Mucosa of descending colon (tissue), 3 donors: ENCODE results near the gene PTHLH. TPM values are rescaled to one million over a fixed set of nuclear protein-coding genes. Genes with fewer than 3 reads are reported as not detected.

Experiments
- ATAC-seq: fragments of 200-7000 bp; cut with Tn5 transposase; one replicate; pipeline ENCODE4 v1.9.1; 2020; ENCODE audit warnings: mild to moderate bottlenecking, moderate library complexity
- DNase-seq, 3 donors: peaks; one replicate each; pipeline ENCODE4 v3.0.0-alpha.2; 2020
- H3K36me3 ChIP-seq: fragments of 200-600 bp; one replicate; pipeline ENCODE4 v1.8.0; 2021; ENCODE audit warnings: low read depth, mild to moderate bottlenecking
- H3K4me1 ChIP-seq: fragments of 200-600 bp; one replicate; pipeline ENCODE4 v1.8.0; 2021; ENCODE audit warnings: low read depth, mild to moderate bottlenecking
- H3K4me3 ChIP-seq: fragments of 200-600 bp; one replicate; pipeline ENCODE4 v1.8.0; 2021; ENCODE audit warnings: mild to moderate bottlenecking
- H3K9me3 ChIP-seq: fragments of 200-600 bp; one replicate; pipeline ENCODE4 v1.8.0; 2021; ENCODE audit warnings: mild to moderate bottlenecking
- CTCF ChIP-seq: fragments of 200-600 bp; IDR thresholded peaks from one replicate; pipeline ENCODE4 v1.8.0; 2022; ENCODE audit warnings: antibody characterized with exemption, mild to moderate bottlenecking
- intact Hi-C, 2 donors: fragments of 100-400 bp; cut with DNase I in 1 of 2; cut with micrococcal nuclease in 1 of 2; formaldehyde crosslinking; loops; one replicate each; pipeline versions ENCODE4 v1.11.0 to v1.11.1; 2022; cut with DNase I, micrococcal nuclease
- total RNA-seq, 3 donors: library from RNA; stranded (reverse); fragmentation: NEBNext Ultra II Directional in 2 of 3; extraction: Animal tissue kit (Norgen Biotek cat#: 25700) in 2 of 3; gene quantifications; one replicate each; pipeline versions ENCODE4 v1.2.1 to v1.2.4, GENCODE V29; 2021 to 2023
- donor health status: DM: no; HTN: no; CAD: no; lungs with moderate emphysema.
- donor health status: DM: no; HTN: no; CAD: no.
- donor health status: DM: no; HTN: yes; CAD: no.

Gene PTHLH
- total RNA-seq, 3 donors from 2014 or later = 2.2 TPM; not detected in 2

- intact Hi-C loops = no loop called here
- Histone ChIP-seq H3K4me3 (no peak overlapping the region), H3K36me3 (no peaks in the 10 kb centered on the region), H3K4me1 (no peaks in the 10 kb centered on the region), H3K9me3 (no peaks in the 10 kb centered on the region)
- no peak for ATAC-seq
- DNase-seq = no peak
- no peak for TF ChIP-seq CTCF
Measured at GRCh38 chr12:27998170-27998569, 25.6 kb upstream of the PTHLH start.

- no peaks in the 10 kb centered on the region for H3K4me1 ChIP-seq
- no peak for DNase-seq
- intact Hi-C loops = no loop called here
- no peak overlapping the region for H3K4me3 ChIP-seq
- H3K9me3 ChIP-seq = no peaks in the 10 kb centered on the region
- ATAC-seq = no peak
- no peaks in the 10 kb centered on the region for H3K36me3 ChIP-seq
- TF ChIP-seq CTCF = no peak
Measured at GRCh38 chr12:27996761-27997160, 24.2 kb upstream of the PTHLH start.

GRCh38 chr12:27995406-27995805 is 22.9 kb upstream of the PTHLH start:
- ATAC-seq (no peak), DNase-seq (no peak)
- Histone ChIP-seq H3K4me3 (no peak overlapping the region), H3K4me1 (no peaks in the 10 kb centered on the region), H3K9me3 (no peaks in the 10 kb centered on the region), H3K36me3 (no peaks in the 10 kb centered on the region)
- intact Hi-C loops = no loop called here
- TF ChIP-seq CTCF = no peak

GRCh38 chr12:27988594-27989233 is 16.2 kb upstream of the PTHLH start:
- no peak overlapping the region for H3K4me3 ChIP-seq
- DNase-seq (no peak), ATAC-seq (no peak)
- H3K36me3 ChIP-seq = no peaks in the 10 kb centered on the region
- no peaks in the 10 kb centered on the region for H3K4me1 ChIP-seq
- no peaks in the 10 kb centered on the region for H3K9me3 ChIP-seq
- intact Hi-C loops = no loop called here
- TF ChIP-seq CTCF = no peak

GRCh38 chr12:27987331-27987730 is 14.8 kb upstream of the PTHLH start:
- intact Hi-C loops = no loop called here
- no peaks in the 10 kb centered on the region for H3K4me1 ChIP-seq
- ATAC-seq (no peak), DNase-seq (no peak)
- no peak overlapping the region for H3K4me3 ChIP-seq
- no peak for TF ChIP-seq CTCF
- no peaks in the 10 kb centered on the region for H3K9me3 ChIP-seq
- no peaks in the 10 kb centered on the region for H3K36me3 ChIP-seq

- no peak for DNase-seq
- Histone ChIP-seq H3K36me3 (no peaks in the 10 kb centered on the region), H3K4me3 (no peak overlapping the region), H3K9me3 (no peaks in the 10 kb centered on the region), H3K4me1 (no peaks in the 10 kb centered on the region)
- no peak for TF ChIP-seq CTCF
- intact Hi-C loops = no loop called here
- ATAC-seq = no peak
Measured at GRCh38 chr12:27984275-27984674, 11.7 kb upstream of the PTHLH start.
